Left ventricle myocardium inferior (tissue), 1 donor: ENCODE results near the gene PTP4A1. TPM values are rescaled to one million over a fixed set of nuclear protein-coding genes. Genes with fewer than 3 reads are reported as not detected.

Source experiments
- DNase-seq: peaks from one replicate; pipeline ENCODE4 v3.0.0-alpha.2; 2020
- H3K27ac ChIP-seq: fragments of 200-600 bp; replicated peaks from 2 replicates; pipeline ENCODE4 v1.8.0; 2021
- H3K27me3 ChIP-seq: fragments of 200-600 bp; 2 replicates; pipeline ENCODE4 v1.8.0; 2021; ENCODE audit warnings: low read depth
- H3K36me3 ChIP-seq: fragments of 200-600 bp; 2 replicates; pipeline ENCODE4 v1.8.0; 2021
- H3K4me1 ChIP-seq: fragments of 200-600 bp; 2 replicates; pipeline ENCODE4 v1.8.0; 2021
- H3K4me3 ChIP-seq: fragments of 200-600 bp; 2 replicates; pipeline ENCODE4 v1.8.0; 2021; ENCODE audit warnings: mild to moderate bottlenecking, moderate library complexity
- H3K9me3 ChIP-seq: fragments of 200-600 bp; replicated peaks from 2 replicates; pipeline ENCODE4 v1.8.0; 2021
- CTCF ChIP-seq: fragments of 200-600 bp; IDR thresholded peaks from 2 replicates; pipeline ENCODE4 v1.8.0; 2021; ENCODE audit warnings: antibody characterized with exemption, mild to moderate bottlenecking, borderline replicate concordance
- intact Hi-C: fragments of 100-400 bp; cut with micrococcal nuclease; formaldehyde crosslinking; loops from one replicate; pipeline ENCODE4 v1.11.0; 2022
- total RNA-seq: library from RNA; stranded (reverse); fragmentation: NEBNext Ultra II Directional; extraction: Animal tissue kit (Norgen Biotek cat#: 25700); gene quantifications from one replicate; pipeline ENCODE4 v1.2.1, GENCODE V29; 2021
- donor health status: DM: no; HTN: yes; CAD: no; lungs with severe emphysema.

PTP4A1 gene
- total RNA-seq, 1 donor from 2014 or later: 22.3 TPM

- intact Hi-C loops: no loop called here
- Histone ChIP-seq H3K4me3 (no peak overlapping the region), H3K27me3 (no peaks in the 10 kb centered on the region), H3K9me3 (no peaks in the 10 kb centered on the region), H3K27ac (no peak overlapping the region), H3K36me3 (no peaks in the 10 kb centered on the region), H3K4me1 (peaks cover 2% of the 10 kb centered on the region)
- DNase-seq: no peak
- no peak for TF ChIP-seq CTCF
These were observed 20.6 kb downstream of the PTP4A1 start for GRCh38 chr6:63592886-63593285.

GRCh38 chr6:63597141-63598048 lies 25.1 kb downstream of the PTP4A1 start:
- intact Hi-C loops: loop anchor here (5.0 kb wide), 1 partner anchor 165 kb away; no protein-coding TSS in a partner anchor
- no peaks in the 10 kb centered on the region for H3K36me3 ChIP-seq
- DNase-seq: no peak
- no peaks in the 10 kb centered on the region for H3K9me3 ChIP-seq
- TF ChIP-seq CTCF: no peak
- H3K27ac ChIP-seq: no peak overlapping the region
- peak overlapping the region; percentile 62 for H3K4me3 ChIP-seq
- H3K27me3 ChIP-seq: no peaks in the 10 kb centered on the region
- peaks cover 8% of the 10 kb centered on the region for H3K4me1 ChIP-seq

- Histone ChIP-seq H3K9me3 (no peaks in the 10 kb centered on the region), H3K27me3 (no peaks in the 10 kb centered on the region), H3K36me3 (no peaks in the 10 kb centered on the region), H3K4me3 (peak overlapping the region; percentile 62), H3K27ac (no peak overlapping the region), H3K4me1 (peaks cover 8% of the 10 kb centered on the region)
- intact Hi-C loops: loop anchor here (5.0 kb wide), 1 partner anchor 164 kb away; no protein-coding TSS in a partner anchor
- peak; percentile 41 for DNase-seq
- peak; percentile 89 for TF ChIP-seq CTCF
These were observed 26.1 kb downstream of the PTP4A1 start for GRCh38 chr6:63598049-63599036.

GRCh38 chr6:63599243-63599642 lies 27.0 kb downstream of the PTP4A1 start:
- no peaks in the 10 kb centered on the region for H3K9me3 ChIP-seq
- intact Hi-C loops: loop anchor here (5.0 kb wide), 1 partner anchor 163 kb away; no protein-coding TSS in a partner anchor
- no peak overlapping the region for H3K27ac ChIP-seq
- no peak for DNase-seq
- no peaks in the 10 kb centered on the region for H3K27me3 ChIP-seq
- H3K4me3 ChIP-seq: no peak overlapping the region
- H3K36me3 ChIP-seq: no peaks in the 10 kb centered on the region
- TF ChIP-seq CTCF: no peak
- peaks cover 8% of the 10 kb centered on the region for H3K4me1 ChIP-seq

GRCh38 chr6:63600136-63600535 lies 27.9 kb downstream of the PTP4A1 start:
- Histone ChIP-seq H3K4me1 (peaks cover 8% of the 10 kb centered on the region), H3K36me3 (no peaks in the 10 kb centered on the region), H3K9me3 (no peaks in the 10 kb centered on the region), H3K27me3 (no peaks in the 10 kb centered on the region), H3K4me3 (no peak overlapping the region), H3K27ac (no peak overlapping the region)
- intact Hi-C loops: no loop called here
- TF ChIP-seq CTCF: no peak
- no peak for DNase-seq
